ENCODE results near the gene GPR25.
A peak's percentile ranks its signal among the peaks of the same experiment; 100 is the strongest.
"Not testable (repeated sequence)": the region's sequence is repeated elsewhere in the genome, so short reads cannot be mapped to it uniquely, and the experiment has no call there.

GPR25 gene

GRCh38 chr1:200895801-200896530, 23.2 kb downstream of the GPR25 start:
- DNase-seq: no peak

GRCh38 chr1:200896531-200897196, 23.9 kb downstream of the GPR25 start:
- DNase-seq: peak; percentile 36

GRCh38 chr1:200897259-200897658, 24.5 kb downstream of the GPR25 start:
- no peak for DNase-seq

GRCh38 chr1:200899015-200899386, 26.2 kb downstream of the GPR25 start:
- no peak for DNase-seq

- DNase-seq: no peak
These were observed 26.7 kb downstream of the GPR25 start for GRCh38 chr1:200899451-200899915.

- no peak for DNase-seq
These were observed 27.4 kb downstream of the GPR25 start for GRCh38 chr1:200899954-200900867.

GRCh38 chr1:200900877-200901276, 28.1 kb downstream of the GPR25 start:
- no peak for DNase-seq

GRCh38 chr1:200901350-200901749, 28.6 kb downstream of the GPR25 start:
- no peak for DNase-seq

GRCh38 chr1:200901796-200902444, 29.1 kb downstream of the GPR25 start:
- no peak for DNase-seq

GRCh38 chr1:200903793-200904192, 31.0 kb downstream of the GPR25 start:
- no peak for DNase-seq

GRCh38 chr1:200904772-200905171, 32.0 kb downstream of the GPR25 start:
- no peak for DNase-seq

GRCh38 chr1:200905411-200906052, 32.8 kb downstream of the GPR25 start:
- no peak for DNase-seq

GRCh38 chr1:200906491-200906890, 33.7 kb downstream of the GPR25 start:
- no peak for DNase-seq

- DNase-seq: peak; percentile 89
These were observed 34.9 kb downstream of the GPR25 start for GRCh38 chr1:200907611-200908097.

GRCh38 chr1:200908191-200908868, 35.5 kb downstream of the GPR25 start:
- no peak for DNase-seq

- no peak for DNase-seq
These were observed 36.3 kb downstream of the GPR25 start for GRCh38 chr1:200909071-200909470.

- DNase-seq: no peak
These were observed 37.0 kb downstream of the GPR25 start for GRCh38 chr1:200909757-200910239.

GRCh38 chr1:200911361-200911760, 38.6 kb downstream of the GPR25 start:
- no peak for DNase-seq

- DNase-seq: not testable (repeated sequence)
These were observed 39.2 kb downstream of the GPR25 start for GRCh38 chr1:200911936-200912335.

GRCh38 chr1:200912737-200913407, 40.1 kb downstream of the GPR25 start:
- no peak for DNase-seq

- no peak for DNase-seq
These were observed 43.4 kb downstream of the GPR25 start for GRCh38 chr1:200916152-200916551.
